GM12878 (cell line): Measurements from ENCODE around the gene VANGL2.

Experiments used
- BHLHE40 ChIP-seq, 2 experiments: fragments of 450-650 bp in 1 of 2; IDR thresholded peaks; 2 replicates each; pipeline ENCODE4 v1.6.1; 2011 to 2017; ENCODE audit warnings: low read depth in 2 of 2, borderline replicate concordance in 1 of 2, improper control_type of control experiment in 1 of 2, low read length in 1 of 2, mild to moderate bottlenecking in 1 of 2
- PML ChIP-seq: IDR thresholded peaks from 2 replicates; pipeline ENCODE4 v1.6.1; 2012; ENCODE audit warnings: low read length, inconsistent platforms
- POLR2A ChIP-seq: IDR thresholded peaks from 2 replicates; pipeline ENCODE4 v1.6.1; 2011; ENCODE audit warnings: low read depth, mild to moderate bottlenecking, low read length
- TARDBP ChIP-seq: IDR thresholded peaks from 2 replicates; pipeline ENCODE4 v1.6.1; 2016; ENCODE audit warnings: borderline replicate concordance
- ZNF24 ChIP-seq: fragments of 450-650 bp; IDR thresholded peaks from 2 replicates; pipeline ENCODE4 v1.6.1; 2017; ENCODE audit warnings: antibody characterized with exemption, mild to moderate bottlenecking
- TF ChIP-seq, protein P1 (sequence below), 3 experiments: IDR thresholded peaks in 2 of 3; conservative IDR thresholded peaks in 1 of 3; 2 replicates each; pipeline ENCODE4 v1.5.1; 2011; ENCODE audit warnings: low read depth in 3 of 3, low read length in 3 of 3, mild to moderate bottlenecking in 3 of 3, control low read depth in 2 of 3, moderate library complexity in 2 of 3, inconsistent platforms in 1 of 3, mixed read lengths in 1 of 3; ENCODE audit not compliant: control insufficient read depth in 2 of 3, insufficient read depth in 1 of 3; ENCODE audit errors: extremely low read depth in 1 of 3
- TF ChIP-seq, protein P2 (sequence below): fragments of 450-650 bp; IDR thresholded peaks from 2 replicates; pipeline ENCODE4 v1.6.1; 2017; ENCODE audit warnings: low read depth, mild to moderate bottlenecking, moderate library complexity

DNA sequence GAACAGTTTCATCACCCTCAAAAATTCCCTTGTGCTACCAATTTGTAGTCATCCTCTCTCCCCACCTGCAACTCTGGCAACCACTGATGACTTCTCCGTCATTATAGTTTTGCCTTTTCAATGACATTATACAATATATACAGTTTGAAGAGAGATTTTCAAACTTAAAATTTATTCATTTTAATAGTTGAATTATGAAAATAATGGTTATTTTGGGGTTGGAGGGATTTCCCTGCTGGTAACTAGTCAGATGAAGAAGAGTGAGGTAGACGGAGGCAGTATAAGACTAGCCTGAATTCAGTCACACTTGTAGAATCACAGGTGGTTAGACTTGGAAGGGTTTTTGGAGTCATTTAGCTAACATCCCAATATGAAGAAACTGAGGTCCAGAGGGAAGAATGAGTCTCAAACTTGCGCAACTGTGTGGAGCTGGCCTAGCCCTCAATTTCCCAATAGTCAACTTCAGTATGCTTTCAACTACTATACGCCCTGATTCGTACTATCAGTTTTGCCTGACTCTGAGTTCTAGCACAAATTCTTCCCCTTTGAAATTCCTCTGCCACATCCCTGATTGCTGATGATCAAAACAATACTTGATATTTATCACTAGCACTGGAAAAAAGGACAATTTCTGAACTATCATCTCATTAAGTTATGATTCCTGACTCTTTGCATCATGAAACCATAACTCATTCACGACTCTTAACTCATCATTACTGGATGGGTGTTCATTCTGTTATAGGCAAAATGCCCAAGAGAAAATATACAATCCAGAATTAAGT lies 54.2 kb downstream of the VANGL2 start:
- TF ChIP-seq POLR2A (no peak), BHLHE40 (IDR thresholded peaks at IDR 0.05; ENCODE audit: borderline replicate concordance in 1 of 2, low read depth in 2 of 2, low read length in 1 of 2) (no peak), ZNF24 (no peak), TARDBP (no peak), PML (peak; percentile 79; the same call in 1 of the 2 replicates)
- TF ChIP-seq, protein P1, sequence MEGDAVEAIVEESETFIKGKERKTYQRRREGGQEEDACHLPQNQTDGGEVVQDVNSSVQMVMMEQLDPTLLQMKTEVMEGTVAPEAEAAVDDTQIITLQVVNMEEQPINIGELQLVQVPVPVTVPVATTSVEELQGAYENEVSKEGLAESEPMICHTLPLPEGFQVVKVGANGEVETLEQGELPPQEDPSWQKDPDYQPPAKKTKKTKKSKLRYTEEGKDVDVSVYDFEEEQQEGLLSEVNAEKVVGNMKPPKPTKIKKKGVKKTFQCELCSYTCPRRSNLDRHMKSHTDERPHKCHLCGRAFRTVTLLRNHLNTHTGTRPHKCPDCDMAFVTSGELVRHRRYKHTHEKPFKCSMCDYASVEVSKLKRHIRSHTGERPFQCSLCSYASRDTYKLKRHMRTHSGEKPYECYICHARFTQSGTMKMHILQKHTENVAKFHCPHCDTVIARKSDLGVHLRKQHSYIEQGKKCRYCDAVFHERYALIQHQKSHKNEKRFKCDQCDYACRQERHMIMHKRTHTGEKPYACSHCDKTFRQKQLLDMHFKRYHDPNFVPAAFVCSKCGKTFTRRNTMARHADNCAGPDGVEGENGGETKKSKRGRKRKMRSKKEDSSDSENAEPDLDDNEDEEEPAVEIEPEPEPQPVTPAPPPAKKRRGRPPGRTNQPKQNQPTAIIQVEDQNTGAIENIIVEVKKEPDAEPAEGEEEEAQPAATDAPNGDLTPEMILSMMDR (IDR thresholded peaks at IDR 0.05 in 2 of 3, conservative IDR thresholded peaks at IDR 0.05 in 1 of 3; ENCODE audit: control insufficient read depth in 2 of 3, extremely low read depth in 1 of 3, insufficient read depth in 1 of 3, low read depth in 3 of 3, low read length in 3 of 3): no peak
- TF ChIP-seq, protein P2, sequence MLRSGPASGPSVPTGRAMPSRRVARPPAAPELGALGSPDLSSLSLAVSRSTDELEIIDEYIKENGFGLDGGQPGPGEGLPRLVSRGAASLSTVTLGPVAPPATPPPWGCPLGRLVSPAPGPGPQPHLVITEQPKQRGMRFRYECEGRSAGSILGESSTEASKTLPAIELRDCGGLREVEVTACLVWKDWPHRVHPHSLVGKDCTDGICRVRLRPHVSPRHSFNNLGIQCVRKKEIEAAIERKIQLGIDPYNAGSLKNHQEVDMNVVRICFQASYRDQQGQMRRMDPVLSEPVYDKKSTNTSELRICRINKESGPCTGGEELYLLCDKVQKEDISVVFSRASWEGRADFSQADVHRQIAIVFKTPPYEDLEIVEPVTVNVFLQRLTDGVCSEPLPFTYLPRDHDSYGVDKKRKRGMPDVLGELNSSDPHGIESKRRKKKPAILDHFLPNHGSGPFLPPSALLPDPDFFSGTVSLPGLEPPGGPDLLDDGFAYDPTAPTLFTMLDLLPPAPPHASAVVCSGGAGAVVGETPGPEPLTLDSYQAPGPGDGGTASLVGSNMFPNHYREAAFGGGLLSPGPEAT: no peak
